Cardiac fibroblast (primary cell): Measurements from ENCODE around the gene PRUNE1.

Experiments
- DNase-seq, 2 donors: peaks; one replicate each; pipeline versions ENCODE4 v3.0.0 to v3.0.0-alpha.2; 2010; ENCODE audit warnings: low read depth in 2 of 2
- H3K4me3 ChIP-seq, 2 donors: replicated peaks in 1 of 2; 1 replicate in 1 of 2; 2 replicates in 1 of 2; pipeline ENCODE4 v1.5.1; 2011; ENCODE audit warnings: low read depth in 2 of 2, low read length in 2 of 2, mild to moderate bottlenecking in 2 of 2, moderate library complexity in 1 of 2
- CTCF ChIP-seq: IDR thresholded peaks from one replicate; pipeline ENCODE4 v1.5.1; 2011; ENCODE audit warnings: low read depth, mild to moderate bottlenecking, low read length, inconsistent platforms

PRUNE1 gene

GRCh38 chr1:151006327-151007052, 1.8 kb upstream of the PRUNE1 start, which contains the start of gene MINDY1:
Gene MINDY1 (minus strand): TSS chr1:151006902. CDS start chr1:151002617, 4,285 bp downstream.
- peak; percentile 87 to 93 for DNase-seq
- TF ChIP-seq CTCF: peak; percentile 65
- H3K4me3 ChIP-seq: peak within 1 kb of the TSS; percentile 61 to 63

- DNase-seq: no peak
- TF ChIP-seq CTCF: no peak
- H3K4me3 ChIP-seq: peak overlapping the region in 1 of 2 donors; percentile 2
Observed at GRCh38 chr1:151007853-151008243, 401 bp upstream of the PRUNE1 start.

- no peak for TF ChIP-seq CTCF
- DNase-seq: peak in 1 of 2 donors; percentile 35
- H3K4me3 ChIP-seq: peak overlapping the region; percentile 81 to 99
Observed at GRCh38 chr1:151009206-151009587, 948 bp downstream of the PRUNE1 start.

GRCh38 chr1:151009674-151010345, 1.6 kb downstream of the PRUNE1 start:
- no peak overlapping the region for H3K4me3 ChIP-seq
- no peak for DNase-seq
- no peak for TF ChIP-seq CTCF

- H3K4me3 ChIP-seq: no peak overlapping the region
- no peak for DNase-seq
- TF ChIP-seq CTCF: no peak
Observed at GRCh38 chr1:151010346-151010726, 2.1 kb downstream of the PRUNE1 start.

- no peak overlapping the region for H3K4me3 ChIP-seq
- TF ChIP-seq CTCF: no peak
- DNase-seq: no peak
Observed at GRCh38 chr1:151011154-151011850, 3.1 kb downstream of the PRUNE1 start.
